B cell (primary cell): ENCODE results near the gene ZBED2.

Experiments
- CTCF ChIP-seq: fragments of 200-600 bp; IDR thresholded peaks from one replicate; pipeline ENCODE4 v1.8.0; 2022; ENCODE audit warnings: antibody characterized with exemption, mild to moderate bottlenecking
- EZH2 ChIP-seq: IDR thresholded peaks from 2 replicates; pipeline ENCODE4 v1.6.1; 2012; ENCODE audit warnings: borderline replicate concordance, low read depth, mild to moderate bottlenecking, moderate library complexity, low read length; ENCODE audit not compliant: insufficient read depth, poor library complexity, severe bottlenecking

- TF ChIP-seq CTCF (no peak), EZH2 (no peak)
Measured at GRCh38 chr3:111584744-111585143, 10.4 kb downstream of the ZBED2 start.
